ENCODE data around the gene CFAP99. TPM values are rescaled to one million over a fixed set of nuclear protein-coding genes. Genes with fewer than 3 reads are reported as not detected.

The CFAP99 gene
- total RNA-seq, 6 donors from 2014 or later, result 0.57 to 24.7 (median 9.3) TPM

DNA sequence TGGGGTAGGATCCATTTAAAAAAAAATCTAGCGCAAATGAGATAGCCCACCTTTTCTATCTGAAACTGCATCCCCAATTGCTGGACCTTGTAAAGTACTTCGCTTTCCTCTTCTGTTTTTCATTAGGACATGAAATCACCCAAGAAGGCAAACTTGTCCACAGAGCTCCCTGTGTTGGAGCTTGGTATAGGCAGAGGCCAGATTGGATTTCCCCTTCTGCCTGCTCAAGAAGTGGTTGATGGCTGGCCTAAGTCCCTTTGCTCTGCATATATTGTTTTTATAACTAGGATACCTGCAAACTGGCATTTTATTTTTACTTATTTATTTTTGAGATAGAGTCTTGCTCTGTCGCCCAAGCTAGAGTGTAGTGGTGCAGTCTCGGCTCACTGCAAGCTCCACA lies 78.6 kb downstream of the CFAP99 start:
- H3K27ac ChIP-seq, result no peak overlapping the region
- no peaks in the 10 kb centered on the region for H3K9me3 ChIP-seq
- TF ChIP-seq POLR2A (IDR thresholded peaks at IDR 0.05) (no peak), POLR2AphosphoS5 (IDR thresholded peaks at IDR 0.05) (no peak), EP300 (IDR thresholded peaks at IDR 0.05) (no peak)
- TF ChIP-seq, protein P1, sequence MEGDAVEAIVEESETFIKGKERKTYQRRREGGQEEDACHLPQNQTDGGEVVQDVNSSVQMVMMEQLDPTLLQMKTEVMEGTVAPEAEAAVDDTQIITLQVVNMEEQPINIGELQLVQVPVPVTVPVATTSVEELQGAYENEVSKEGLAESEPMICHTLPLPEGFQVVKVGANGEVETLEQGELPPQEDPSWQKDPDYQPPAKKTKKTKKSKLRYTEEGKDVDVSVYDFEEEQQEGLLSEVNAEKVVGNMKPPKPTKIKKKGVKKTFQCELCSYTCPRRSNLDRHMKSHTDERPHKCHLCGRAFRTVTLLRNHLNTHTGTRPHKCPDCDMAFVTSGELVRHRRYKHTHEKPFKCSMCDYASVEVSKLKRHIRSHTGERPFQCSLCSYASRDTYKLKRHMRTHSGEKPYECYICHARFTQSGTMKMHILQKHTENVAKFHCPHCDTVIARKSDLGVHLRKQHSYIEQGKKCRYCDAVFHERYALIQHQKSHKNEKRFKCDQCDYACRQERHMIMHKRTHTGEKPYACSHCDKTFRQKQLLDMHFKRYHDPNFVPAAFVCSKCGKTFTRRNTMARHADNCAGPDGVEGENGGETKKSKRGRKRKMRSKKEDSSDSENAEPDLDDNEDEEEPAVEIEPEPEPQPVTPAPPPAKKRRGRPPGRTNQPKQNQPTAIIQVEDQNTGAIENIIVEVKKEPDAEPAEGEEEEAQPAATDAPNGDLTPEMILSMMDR (IDR thresholded peaks at IDR 0.05), result no peak
- H3K36me3 ChIP-seq, result peaks cover 33 to 89% (median 63%) of the 10 kb centered on the region in 4 donors
- 98 to 100% methylated on average over 4 of the region's 4 CpGs for whole genome bisulfite sequencing, 2 donors
- peaks cover 0 to 15% (median 7%) of the 10 kb centered on the region in 4 donors for H3K4me1 ChIP-seq
- no peak overlapping the region for H3K4me3 ChIP-seq
- no peak for DNase-seq
- ATAC-seq (ENCODE audit: low FRiP score in 2 of 2), result no peak
- H3K27me3 ChIP-seq, result no peaks in the 10 kb centered on the region

DNA sequence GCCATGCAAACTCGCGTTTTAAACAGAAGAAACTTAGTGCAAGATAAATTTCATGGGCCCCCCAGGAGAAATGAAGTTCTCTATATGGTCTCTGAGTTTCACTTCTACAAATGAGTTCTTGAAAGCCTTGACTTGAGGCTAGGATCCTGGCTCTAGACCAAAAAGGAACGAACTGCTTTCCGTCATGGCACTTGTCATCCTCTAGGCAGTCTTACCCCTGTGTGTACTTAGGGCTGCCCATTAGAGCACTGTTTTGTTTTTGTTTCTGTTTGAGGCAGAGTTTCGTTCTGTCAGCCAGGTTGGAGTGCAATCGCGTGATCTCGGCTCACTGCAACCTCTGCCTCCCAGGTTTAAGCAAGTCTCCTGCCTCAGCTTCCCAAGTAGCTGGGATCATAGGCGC lies 79.2 kb downstream of the CFAP99 start:
- Histone ChIP-seq H3K4me3 (no peak overlapping the region), H3K27ac (no peak overlapping the region), H3K36me3 (peaks cover 33 to 87% (median 57%) of the 10 kb centered on the region in 4 donors), H3K9me3 (no peaks in the 10 kb centered on the region), H3K27me3 (no peaks in the 10 kb centered on the region), H3K4me1 (peaks cover 0 to 10% (median 4%) of the 10 kb centered on the region in 4 donors)
- 84 to 95% methylated on average over 9 of the region's 9 CpGs for WGBS, 2 donors
- ATAC-seq (ENCODE audit: low FRiP score in 2 of 2), result peak in 1 of 2 donors; percentile 75
- DNase-seq, result peak in 1 of 2 donors; percentile 27
- TF ChIP-seq POLR2AphosphoS5 (IDR thresholded peaks at IDR 0.05), result no peak
- TF ChIP-seq, protein P1 (IDR thresholded peaks at IDR 0.05), result no peak
- TF ChIP-seq EP300 (IDR thresholded peaks at IDR 0.05), result no peak
- TF ChIP-seq POLR2A (IDR thresholded peaks at IDR 0.05), result no peak

DNA sequence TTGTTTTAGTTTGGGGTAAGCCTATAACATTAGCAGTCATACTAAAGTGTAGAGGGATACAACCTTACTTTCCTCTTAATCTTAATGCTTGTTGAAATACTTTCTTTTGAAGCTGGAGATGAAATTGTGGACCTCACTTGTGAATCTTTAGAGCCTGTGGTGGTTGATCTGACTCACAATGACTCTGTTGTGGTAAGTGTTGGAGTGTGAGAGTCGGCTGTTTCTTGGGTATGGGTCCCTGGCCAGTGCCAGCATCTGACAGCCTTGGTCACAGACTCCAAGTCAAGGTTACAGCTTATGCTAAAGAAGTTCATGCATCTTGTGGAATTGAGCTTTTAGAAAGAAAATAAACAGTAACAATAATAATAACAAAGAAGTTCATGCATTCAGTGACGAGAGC lies 81.8 kb downstream of the CFAP99 start:
- Histone ChIP-seq H3K9me3 (no peaks in the 10 kb centered on the region), H3K4me1 (peaks cover 0 to 4% (median 0%) of the 10 kb centered on the region in 4 donors), H3K27me3 (no peaks in the 10 kb centered on the region), H3K27ac (no peak overlapping the region), H3K36me3 (peaks cover 33 to 81% (median 57%) of the 10 kb centered on the region in 4 donors), H3K4me3 (no peak overlapping the region)
- no peak for ATAC-seq (ENCODE audit: low FRiP score in 2 of 2)
- TF ChIP-seq POLR2A (IDR thresholded peaks at IDR 0.05) (no peak), POLR2AphosphoS5 (IDR thresholded peaks at IDR 0.05) (no peak), EP300 (IDR thresholded peaks at IDR 0.05) (no peak)
- TF ChIP-seq, protein P1 (IDR thresholded peaks at IDR 0.05), result no peak
- no peak for DNase-seq
- WGBS, 2 donors, result 84 to 91% methylated on average over 2 of the region's 2 CpGs

DNA sequence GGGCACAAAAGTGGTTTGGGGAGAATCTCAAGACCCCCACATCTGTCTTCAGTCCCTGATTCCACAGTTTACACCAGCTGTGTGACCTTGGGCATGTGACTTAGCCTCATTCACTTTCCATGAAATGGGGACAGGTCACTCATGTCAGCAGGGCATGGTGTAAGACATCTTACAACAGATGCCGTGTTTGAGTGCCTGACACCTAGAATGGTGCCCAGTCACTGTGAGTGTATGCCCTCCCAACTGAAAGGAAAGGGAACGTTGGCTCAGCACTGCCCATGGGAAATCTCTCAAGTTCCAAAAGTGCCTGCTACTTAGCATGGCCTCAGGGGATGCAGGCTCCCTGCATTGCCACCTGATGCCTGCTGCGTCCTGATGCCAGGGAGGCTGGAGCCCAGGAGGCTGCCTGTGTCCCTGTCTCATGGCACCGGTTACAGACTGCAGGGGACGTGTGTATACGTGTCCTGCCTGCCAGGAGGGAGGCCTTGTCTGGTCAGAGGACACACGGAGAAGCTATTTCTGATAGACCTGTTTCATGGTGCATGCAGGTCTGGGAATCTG lies 82.4 kb downstream of the CFAP99 start:
- Histone ChIP-seq H3K4me3 (no peak overlapping the region), H3K36me3 (peaks cover 29 to 83% (median 56%) of the 10 kb centered on the region in 4 donors), H3K27ac (no peak overlapping the region), H3K4me1 (peaks cover 0 to under 1% (median 0%) of the 10 kb centered on the region in 4 donors), H3K9me3 (no peaks in the 10 kb centered on the region), H3K27me3 (no peaks in the 10 kb centered on the region)
- 87 to 90% methylated on average over 6 to 7 of the region's 7 CpGs for WGBS, 2 donors
- TF ChIP-seq EP300 (IDR thresholded peaks at IDR 0.05) (no peak), POLR2A (IDR thresholded peaks at IDR 0.05) (no peak), POLR2AphosphoS5 (IDR thresholded peaks at IDR 0.05) (no peak)
- TF ChIP-seq, protein P1 (IDR thresholded peaks at IDR 0.05), result no peak
- DNase-seq (no peak), ATAC-seq (ENCODE audit: low FRiP score in 2 of 2) (no peak)

DNA sequence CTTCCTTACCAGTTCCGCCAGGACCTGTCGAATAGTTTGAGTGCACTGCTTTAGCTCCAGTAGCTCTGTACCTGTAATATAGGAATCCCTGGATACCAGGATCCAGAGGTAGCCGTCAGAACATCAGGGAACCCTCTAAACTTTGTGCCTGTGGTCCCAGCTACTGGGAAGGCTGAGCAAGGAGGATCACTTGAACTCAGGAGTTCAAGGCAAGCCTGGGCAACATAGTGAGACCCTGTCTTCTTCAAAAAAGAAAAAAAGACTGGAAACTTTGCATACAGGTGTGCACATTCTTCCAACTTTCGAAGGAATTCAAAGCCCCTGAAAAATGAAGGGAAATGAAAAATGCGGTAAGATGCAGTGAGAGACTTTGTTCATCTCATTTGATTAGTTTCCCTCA lies 85.1 kb downstream of the CFAP99 start:
- Histone ChIP-seq H3K4me3 (no peak overlapping the region), H3K36me3 (peaks cover 24 to 76% (median 36%) of the 10 kb centered on the region in 4 donors), H3K9me3 (no peaks in the 10 kb centered on the region), H3K27ac (no peak overlapping the region), H3K4me1 (no peaks in the 10 kb centered on the region), H3K27me3 (no peaks in the 10 kb centered on the region)
- no peak for DNase-seq
- TF ChIP-seq, protein P1 (IDR thresholded peaks at IDR 0.05), result no peak
- TF ChIP-seq POLR2A (IDR thresholded peaks at IDR 0.05) (no peak), EP300 (IDR thresholded peaks at IDR 0.05) (no peak), POLR2AphosphoS5 (IDR thresholded peaks at IDR 0.05) (no peak)
- 97 to 99% methylated on average over 5 of the region's 5 CpGs for WGBS, 2 donors
- ATAC-seq (ENCODE audit: low FRiP score in 2 of 2), result no peak
